ENCODE results near the gene MAP1LC3B2. TPM values are rescaled to one million over a fixed set of nuclear protein-coding genes. Genes with fewer than 3 reads are reported as not detected.

The MAP1LC3B2 gene
- total and polyA plus RNA-seq, 5 donors, result 1.9 to 2.9 (median 2.3) TPM

DNA sequence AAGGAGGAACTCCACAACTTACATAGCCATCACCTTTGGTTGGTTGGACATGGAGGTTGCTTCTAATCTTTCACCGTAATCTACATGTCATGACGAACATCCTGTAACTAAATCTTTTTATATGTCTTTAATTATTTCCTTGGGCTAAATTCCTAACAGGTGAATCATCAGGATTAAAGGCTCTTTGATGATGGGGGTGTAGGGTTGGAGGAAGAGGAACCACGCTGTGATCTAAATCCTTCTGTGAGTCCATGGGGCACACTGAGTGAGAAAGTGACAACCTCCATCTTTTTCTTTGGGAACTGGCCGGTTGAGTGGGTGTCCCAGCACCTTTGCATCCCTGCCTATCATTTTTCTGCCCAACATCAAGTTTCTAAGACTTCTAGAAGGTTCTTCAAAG is 31.1 kb upstream of the MAP1LC3B2 start:
- DNase-seq (no peak), ATAC-seq (no peak)
- Histone ChIP-seq H3K4me1 (ENCODE audit: control insufficient read depth, insufficient read depth, low read length) (peaks cover 7% of the 10 kb centered on the region), H3K27me3 (ENCODE audit: control insufficient read depth, insufficient read depth) (no peaks in the 10 kb centered on the region), H3K4me3 (ENCODE audit: low read length) (no peak overlapping the region), H3K27ac (ENCODE audit: low read length) (no peak overlapping the region), H3K9me3 (ENCODE audit: control insufficient read depth, low read length) (no peaks in the 10 kb centered on the region)
- intact Hi-C loops (cut with DNase I), result loop anchor here in 1 of 4 donors (10.0 kb wide), 1 partner anchor 883 kb away; no protein-coding TSS in a partner anchor
- WGBS, result 72% methylated on average over 4 of the region's 4 CpGs

DNA sequence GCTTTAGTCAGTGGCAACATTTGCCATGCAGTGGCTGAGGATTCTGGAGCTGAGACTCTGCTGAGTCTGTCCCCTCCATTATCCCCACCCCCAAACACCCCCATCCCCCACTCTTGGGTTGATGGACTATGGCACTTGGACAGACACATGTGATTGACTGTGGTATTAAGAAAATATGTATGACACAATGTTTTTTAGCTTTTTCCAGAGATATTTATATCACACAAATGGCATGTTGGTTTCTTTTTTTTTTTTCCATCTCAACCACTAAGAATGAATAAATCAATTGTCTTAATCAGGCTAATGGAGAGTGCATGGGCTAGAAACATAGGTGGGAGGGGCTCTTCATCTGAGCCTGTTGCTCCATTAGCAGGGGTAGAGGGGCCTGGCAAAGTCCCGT is 30.7 kb upstream of the MAP1LC3B2 start:
- Histone ChIP-seq H3K4me3 (ENCODE audit: low read length) (no peak overlapping the region), H3K27ac (ENCODE audit: low read length) (no peak overlapping the region), H3K9me3 (ENCODE audit: control insufficient read depth, low read length) (no peaks in the 10 kb centered on the region), H3K27me3 (ENCODE audit: control insufficient read depth, insufficient read depth) (no peaks in the 10 kb centered on the region), H3K4me1 (ENCODE audit: control insufficient read depth, insufficient read depth, low read length) (peaks cover 7% of the 10 kb centered on the region)
- WGBS, result 71% methylated on average over 1 of the region's 1 CpG
- intact Hi-C loops (cut with DNase I), result loop anchor here in 1 of 4 donors (10.0 kb wide), 1 partner anchor 884 kb away; no protein-coding TSS in a partner anchor
- DNase-seq (no peak), ATAC-seq (no peak)

DNA sequence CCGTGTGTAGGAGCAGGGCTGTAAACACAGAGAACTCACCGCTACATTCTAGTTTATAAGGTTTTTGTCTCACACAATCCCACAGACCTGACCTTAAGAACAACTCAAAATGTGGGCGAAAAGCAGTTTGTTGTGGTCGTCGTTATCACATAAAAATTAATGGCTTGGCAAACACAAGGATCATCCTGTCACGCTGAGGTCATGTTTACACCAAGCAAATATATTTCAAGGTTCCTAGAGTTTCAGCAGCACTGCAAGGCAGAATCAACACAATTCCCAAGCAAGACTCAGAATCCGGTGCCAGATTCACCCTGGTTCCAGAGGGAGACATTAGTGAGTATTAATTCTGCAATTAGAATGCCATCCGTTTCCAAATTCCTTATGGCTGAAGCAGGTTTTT is 30.1 kb upstream of the MAP1LC3B2 start:
- H3K4me3 ChIP-seq (ENCODE audit: low read length), result no peak overlapping the region
- no peak overlapping the region for H3K27ac ChIP-seq (ENCODE audit: low read length)
- 66% methylated on average over 8 of the region's 8 CpGs for WGBS
- H3K9me3 ChIP-seq (ENCODE audit: control insufficient read depth, low read length), result no peaks in the 10 kb centered on the region
- peaks cover 7% of the 10 kb centered on the region for H3K4me1 ChIP-seq (ENCODE audit: control insufficient read depth, insufficient read depth, low read length)
- no peaks in the 10 kb centered on the region for H3K27me3 ChIP-seq (ENCODE audit: control insufficient read depth, insufficient read depth)
- ATAC-seq, result no peak
- no peak for DNase-seq
- intact Hi-C loops (cut with DNase I), result loop anchor here in 1 of 4 donors (10.0 kb wide), 1 partner anchor 884 kb away; no protein-coding TSS in a partner anchor

- WGBS, result 84% methylated on average over 2 of the region's 2 CpGs
- Histone ChIP-seq H3K9me3 (ENCODE audit: control insufficient read depth, low read length) (no peaks in the 10 kb centered on the region), H3K4me3 (ENCODE audit: low read length) (no peak overlapping the region), H3K27me3 (ENCODE audit: control insufficient read depth, insufficient read depth) (no peaks in the 10 kb centered on the region), H3K27ac (ENCODE audit: low read length) (no peak overlapping the region), H3K4me1 (ENCODE audit: control insufficient read depth, insufficient read depth, low read length) (peaks cover 7% of the 10 kb centered on the region)
- ATAC-seq (no peak), DNase-seq (no peak)
- intact Hi-C loops (cut with DNase I), result loop anchor here in 1 of 4 donors (10.0 kb wide), 1 partner anchor 885 kb away; no protein-coding TSS in a partner anchor
Observed at GRCh38 chr12:116529686-116530085, 29.5 kb upstream of the MAP1LC3B2 start.

- ATAC-seq (no peak), DNase-seq (no peak)
- Histone ChIP-seq H3K27me3 (ENCODE audit: control insufficient read depth, insufficient read depth) (no peaks in the 10 kb centered on the region), H3K27ac (ENCODE audit: low read length) (no peak overlapping the region), H3K4me1 (ENCODE audit: control insufficient read depth, insufficient read depth, low read length) (peaks cover 5% of the 10 kb centered on the region), H3K9me3 (ENCODE audit: control insufficient read depth, low read length) (no peaks in the 10 kb centered on the region), H3K4me3 (ENCODE audit: low read length) (no peak overlapping the region)
- intact Hi-C loops (cut with DNase I), result no loop called here
- 71% methylated on average over 4 of the region's 4 CpGs for WGBS
Observed at GRCh38 chr12:116532428-116532827, 26.8 kb upstream of the MAP1LC3B2 start.

DNA sequence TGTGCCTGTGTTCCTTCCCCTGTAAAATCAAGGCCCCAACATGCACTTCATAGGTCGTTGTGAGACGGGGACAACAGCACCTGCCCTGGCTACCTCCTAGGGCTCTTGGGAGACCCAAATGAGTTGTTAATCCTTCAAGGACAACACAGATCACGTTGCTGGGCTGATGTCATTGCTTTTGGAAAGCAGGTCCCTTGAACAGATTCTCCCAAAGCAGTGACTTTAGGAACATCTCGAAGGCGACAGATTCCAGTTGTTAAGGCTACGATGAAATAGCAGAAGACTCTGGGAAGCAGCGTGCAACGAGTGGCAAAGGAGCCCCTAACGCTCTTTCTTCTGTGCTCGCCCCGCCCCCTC is 26.2 kb upstream of the MAP1LC3B2 start:
- ATAC-seq (no peak), DNase-seq (no peak)
- no peaks in the 10 kb centered on the region for H3K27me3 ChIP-seq (ENCODE audit: control insufficient read depth, insufficient read depth)
- peak overlapping the region; percentile 90 for H3K4me3 ChIP-seq (ENCODE audit: low read length)
- intact Hi-C loops (cut with DNase I), result no loop called here
- 3% methylated on average over 11 of the region's 11 CpGs for WGBS
- no peak overlapping the region for H3K27ac ChIP-seq (ENCODE audit: low read length)
- no peaks in the 10 kb centered on the region for H3K9me3 ChIP-seq (ENCODE audit: control insufficient read depth, low read length)
- peaks cover 5% of the 10 kb centered on the region for H3K4me1 ChIP-seq (ENCODE audit: control insufficient read depth, insufficient read depth, low read length)

DNA sequence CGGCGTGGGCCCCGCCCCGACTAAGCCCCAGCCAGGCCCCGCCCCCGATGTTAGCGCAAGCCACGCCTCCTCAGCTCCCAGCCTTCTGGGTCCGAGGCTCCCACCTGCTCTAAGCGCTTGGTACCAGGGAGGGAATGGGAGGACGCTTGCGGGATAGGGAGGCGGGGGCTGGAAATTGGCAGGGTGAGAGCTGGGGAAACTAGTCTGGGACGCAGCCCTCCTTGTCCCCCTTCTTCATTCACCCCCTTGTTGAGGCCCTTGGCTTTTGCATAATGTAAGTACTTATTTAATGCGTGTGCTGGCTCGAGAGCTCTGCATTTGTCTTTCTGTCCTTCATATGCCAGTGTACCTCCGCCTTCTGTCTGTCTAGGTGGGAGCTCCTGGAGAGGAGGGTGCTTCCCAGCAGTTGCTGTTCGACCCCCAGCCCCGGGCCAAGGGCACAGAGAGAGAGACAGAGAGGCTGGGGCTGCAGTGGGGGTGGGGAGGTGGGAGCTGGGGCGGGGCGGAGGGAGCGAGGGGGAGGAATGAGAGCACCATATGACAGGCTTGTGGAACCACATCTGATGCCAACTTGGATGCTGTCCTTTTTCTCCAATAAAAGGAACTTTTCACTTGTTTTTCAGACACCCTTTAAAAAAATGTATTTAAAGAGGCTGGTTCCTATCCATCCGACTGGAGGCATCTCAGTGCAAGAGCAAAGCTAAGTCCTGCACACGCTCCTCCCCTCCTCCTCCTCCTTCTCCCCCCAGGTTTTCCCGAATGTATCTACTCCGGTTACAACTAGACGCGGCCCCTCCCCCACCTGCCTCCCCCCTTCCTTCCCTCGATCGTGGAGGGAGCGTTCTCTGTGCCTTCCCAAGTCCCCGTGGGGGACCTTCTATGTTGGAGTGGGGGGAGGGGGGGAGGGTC is 25.6 kb upstream of the MAP1LC3B2 start:
- DNase-seq (peak; percentile 73 to 87 (median 84)), ATAC-seq (peak; percentile 86 to 92)
- Histone ChIP-seq H3K27ac (ENCODE audit: low read length) (no peak overlapping the region), H3K4me3 (ENCODE audit: low read length) (peak overlapping the region; percentile 90), H3K27me3 (ENCODE audit: control insufficient read depth, insufficient read depth) (no peaks in the 10 kb centered on the region), H3K4me1 (ENCODE audit: control insufficient read depth, insufficient read depth, low read length) (peaks cover 5% of the 10 kb centered on the region), H3K9me3 (ENCODE audit: control insufficient read depth, low read length) (no peaks in the 10 kb centered on the region)
- under 1% methylated on average over 32 of the region's 32 CpGs for WGBS
- intact Hi-C loops (cut with DNase I), result no loop called here

DNA sequence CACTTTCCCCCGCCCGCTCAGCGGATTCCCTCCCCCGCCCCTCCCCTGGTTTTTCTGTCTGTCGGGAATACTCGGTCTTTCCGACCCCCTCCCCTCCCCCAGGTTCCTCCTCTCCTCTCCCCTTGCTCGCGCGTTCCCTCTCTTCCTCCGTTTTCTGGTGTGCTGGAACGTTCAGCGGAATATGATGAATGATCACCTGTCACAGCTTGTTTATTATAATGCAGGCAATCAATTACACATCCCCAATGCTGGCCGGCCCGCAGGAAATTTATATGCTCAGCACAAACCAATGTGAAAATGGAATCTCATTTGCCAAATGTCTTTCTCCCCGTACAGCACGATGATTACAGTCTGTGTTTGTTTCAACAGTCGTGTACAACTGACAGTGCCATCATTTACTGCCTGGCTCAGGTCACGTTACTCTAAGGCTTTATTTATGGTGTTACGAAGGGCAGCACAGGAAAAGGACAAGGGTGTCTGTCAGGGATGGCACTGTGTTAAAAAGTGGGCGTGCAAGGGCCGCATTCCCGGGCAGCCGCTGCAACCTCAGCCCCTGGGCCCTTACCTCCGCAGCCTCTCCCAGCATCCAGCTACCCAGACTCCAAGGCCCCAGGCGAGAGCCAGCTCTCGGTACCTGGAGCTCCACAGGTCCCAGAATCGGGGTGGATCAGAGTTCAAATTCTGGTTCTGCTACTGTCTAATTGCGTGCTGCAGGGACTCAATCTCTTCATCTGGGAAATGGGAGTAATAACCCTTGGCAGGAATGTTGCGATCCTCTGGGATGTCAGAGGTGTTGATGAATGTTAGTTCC is 24.7 kb upstream of the MAP1LC3B2 start:
- H3K27me3 ChIP-seq (ENCODE audit: control insufficient read depth, insufficient read depth), result no peaks in the 10 kb centered on the region

GRCh38 chr12:116535241-116535640 is 23.9 kb upstream of the MAP1LC3B2 start:
- no peak for DNase-seq
- 43% methylated on average over 5 of the region's 5 CpGs for WGBS
- Histone ChIP-seq H3K4me1 (ENCODE audit: control insufficient read depth, insufficient read depth, low read length) (peaks cover 5% of the 10 kb centered on the region), H3K9me3 (ENCODE audit: control insufficient read depth, low read length) (no peaks in the 10 kb centered on the region), H3K27ac (ENCODE audit: low read length) (no peak overlapping the region), H3K27me3 (ENCODE audit: control insufficient read depth, insufficient read depth) (no peaks in the 10 kb centered on the region), H3K4me3 (ENCODE audit: low read length) (no peak overlapping the region)
- no peak for ATAC-seq
- intact Hi-C loops (cut with DNase I), result no loop called here

More for the DNA sequence above, 24.7 kb upstream of the MAP1LC3B2 start:
- intact Hi-C loops (cut with DNase I), result no loop called here
- DNase-seq (no peak), ATAC-seq (no peak)
- peak overlapping the region; percentile 90 for H3K4me3 ChIP-seq (ENCODE audit: low read length)
- H3K4me1 ChIP-seq (ENCODE audit: control insufficient read depth, insufficient read depth, low read length), result peaks cover 5% of the 10 kb centered on the region
- 25% methylated on average over 30 of the region's 30 CpGs for WGBS
- no peaks in the 10 kb centered on the region for H3K9me3 ChIP-seq (ENCODE audit: control insufficient read depth, low read length)
- no peak overlapping the region for H3K27ac ChIP-seq (ENCODE audit: low read length)

DNA sequence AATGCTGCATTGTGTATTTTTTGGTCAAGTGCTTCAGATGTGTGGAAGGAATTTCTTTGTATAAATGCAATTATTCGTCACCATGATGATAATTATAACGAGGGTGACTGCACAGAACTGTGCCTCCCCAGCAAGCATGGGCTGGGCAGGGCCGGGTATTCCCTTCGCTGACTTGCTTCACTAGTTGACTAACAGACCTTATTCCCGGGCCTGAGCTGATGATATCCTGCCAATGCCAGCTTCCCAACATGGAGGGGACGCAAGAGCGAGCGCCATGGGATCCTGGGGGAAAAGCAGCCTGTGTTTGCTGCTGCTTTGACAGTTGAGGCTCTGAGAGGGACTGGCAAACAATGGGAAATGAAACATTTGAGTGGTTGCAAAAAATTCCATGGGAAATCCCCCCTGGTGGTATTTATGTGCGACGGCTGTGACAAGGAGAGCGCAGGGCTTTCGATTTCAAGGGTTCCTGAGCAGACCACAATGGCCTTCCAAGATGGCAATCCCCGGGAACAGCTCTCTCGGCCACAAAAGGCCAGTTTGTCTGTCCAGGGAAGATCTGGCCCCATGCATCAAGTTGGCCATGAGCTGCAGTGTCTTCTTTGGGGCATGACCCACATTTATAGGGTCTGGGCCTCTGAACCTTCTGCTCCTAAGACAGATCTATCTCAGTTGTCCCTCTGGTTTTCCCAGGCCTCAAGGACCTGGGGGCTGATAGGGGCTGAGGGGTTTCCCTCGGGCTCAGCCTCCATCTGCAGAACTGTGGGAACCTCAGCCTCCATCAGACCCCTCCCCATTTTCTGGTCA is 21.9 kb upstream of the MAP1LC3B2 start:
- H3K4me1 ChIP-seq (ENCODE audit: control insufficient read depth, insufficient read depth, low read length), result peaks cover 5% of the 10 kb centered on the region
- no peaks in the 10 kb centered on the region for H3K27me3 ChIP-seq (ENCODE audit: control insufficient read depth, insufficient read depth)
- DNase-seq (no peak), ATAC-seq (no peak)
- intact Hi-C loops (cut with DNase I), result no loop called here
- no peak overlapping the region for H3K27ac ChIP-seq (ENCODE audit: low read length)
- 75% methylated on average over 15 of the region's 15 CpGs for WGBS
- H3K9me3 ChIP-seq (ENCODE audit: control insufficient read depth, low read length), result no peaks in the 10 kb centered on the region
- no peak overlapping the region for H3K4me3 ChIP-seq (ENCODE audit: low read length)
